ENCODE results near the gene AACS. TPM values are rescaled to one million over a fixed set of nuclear protein-coding genes. Genes with fewer than 3 reads are reported as not detected.

Gene AACS
- total RNA-seq, 1 experiment from 2014 or later: 46.8 TPM

DNA sequence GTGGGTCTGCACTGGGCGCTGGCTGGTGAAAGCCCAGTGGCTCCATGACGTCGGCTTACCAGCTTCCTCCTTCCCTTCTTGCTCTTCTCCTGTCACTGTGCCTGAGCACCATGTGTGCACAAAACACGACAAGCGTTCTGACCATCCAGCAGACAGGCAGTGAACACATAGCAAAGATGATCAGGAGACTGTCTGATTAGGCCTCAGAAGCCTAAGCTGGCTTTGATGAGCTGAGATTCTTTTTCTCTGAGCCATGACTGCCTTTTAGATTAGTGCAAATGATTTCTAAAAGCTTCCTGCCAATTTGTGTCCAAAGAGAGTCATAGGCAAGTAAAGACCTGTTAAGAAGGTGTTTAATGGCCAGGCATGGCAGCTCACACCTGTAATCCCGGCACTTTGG is 83.1 kb downstream of the AACS start:
- no peaks in the 10 kb centered on the region for H3K36me3 ChIP-seq (ENCODE audit: low read depth)
- H2AFZ ChIP-seq: no peak overlapping the region
- H4K20me1 ChIP-seq (ENCODE audit: insufficient read depth): no peaks in the 10 kb centered on the region
- no peak overlapping the region for H3K4me3 ChIP-seq
- H3K27ac ChIP-seq: no peak overlapping the region
- H3K4me2 ChIP-seq: no peak overlapping the region
- no peaks in the 10 kb centered on the region for H3K4me1 ChIP-seq (replicated peaks; ENCODE audit: insufficient read depth)
- no peak for TF ChIP-seq EZH2 (IDR thresholded peaks at IDR 0.05; ENCODE audit: low read depth)
- no peak for TF ChIP-seq CTCF (conservative IDR thresholded peaks at IDR 0.05)
- BruUV-seq (replicated peaks): no TSS peak
- intact Hi-C loops (cut with micrococcal nuclease; ENCODE audit: unreplicated experiment): no loop called here
- ChIA-PET CTCF (no interaction called here), POLR2A (ENCODE audit: unreplicated experiment) (no interaction called here)
- H3K9me3 ChIP-seq (ENCODE audit: insufficient read depth, low read depth): no peaks in the 10 kb centered on the region
- H3F3A ChIP-seq (ENCODE audit: insufficient read depth, low read depth): no peaks in the 10 kb centered on the region
- no peaks in the 10 kb centered on the region for H3K9me2 ChIP-seq (ENCODE audit: insufficient read depth)
- H3K27me3 ChIP-seq (ENCODE audit: insufficient read depth, low read depth): no peaks in the 10 kb centered on the region
- no peak for DNase-seq
- H3K79me2 ChIP-seq (ENCODE audit: low read depth): no peaks in the 10 kb centered on the region

DNA sequence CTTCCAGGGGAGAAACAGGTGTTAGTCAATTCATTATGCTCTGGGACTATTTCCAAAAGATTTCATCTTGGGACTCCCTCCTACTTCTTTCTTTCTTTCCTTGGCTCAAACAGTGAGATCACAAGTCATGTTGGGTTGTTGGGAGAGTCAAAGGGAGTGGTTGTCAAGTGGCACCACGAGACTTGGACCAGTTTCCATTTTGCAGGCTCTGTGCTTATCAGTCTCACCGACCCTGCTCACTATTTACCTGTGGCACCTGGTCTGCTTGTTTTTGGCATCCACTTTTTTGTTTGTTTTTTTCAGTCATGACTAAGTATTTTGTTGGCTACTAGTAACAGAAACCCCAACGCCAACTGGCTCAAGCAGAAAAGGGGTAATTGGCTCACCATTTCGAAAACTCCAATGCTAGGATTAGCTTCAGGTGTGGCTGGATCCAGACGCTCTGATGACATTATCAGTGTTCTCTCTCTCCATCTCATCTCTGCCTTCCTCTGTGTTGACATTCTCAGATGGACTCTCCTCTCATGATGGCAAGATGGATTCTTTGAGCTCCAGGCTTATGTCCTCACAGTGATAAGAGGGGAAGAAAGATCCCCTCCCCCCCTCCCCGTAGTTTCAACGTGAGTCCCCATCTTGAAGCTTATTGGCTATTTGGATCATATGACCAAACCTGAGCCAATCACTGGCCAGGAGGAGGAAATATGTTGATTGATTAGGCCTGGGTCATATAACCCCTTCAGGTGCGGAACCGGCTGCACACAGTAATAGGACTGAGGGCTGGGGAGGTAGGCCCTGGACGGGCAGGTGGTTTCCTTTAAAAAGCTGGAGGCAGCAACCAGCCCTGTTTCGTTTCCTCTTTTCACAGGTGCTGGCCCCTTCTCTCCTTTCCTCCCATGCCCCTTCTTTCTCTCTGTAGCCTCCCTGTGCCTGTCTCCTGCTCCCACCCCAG is 84.2 kb downstream of the AACS start:
- no peaks in the 10 kb centered on the region for H3K9me2 ChIP-seq (ENCODE audit: insufficient read depth)
- H3K9me3 ChIP-seq (ENCODE audit: insufficient read depth, low read depth): no peaks in the 10 kb centered on the region
- intact Hi-C loops (cut with micrococcal nuclease; ENCODE audit: unreplicated experiment): no loop called here
- DNase-seq: no peak
- ChIA-PET CTCF (no interaction called here), POLR2A (ENCODE audit: unreplicated experiment) (no interaction called here)
- no peak overlapping the region for H3K27ac ChIP-seq
- H3K27me3 ChIP-seq (ENCODE audit: insufficient read depth, low read depth): 0 out of 2 replicates have a peak, but pooled peaks cover 2% of the 10 kb centered on the region
- no peak overlapping the region for H3K4me2 ChIP-seq
- H3F3A ChIP-seq (ENCODE audit: insufficient read depth, low read depth): no peaks in the 10 kb centered on the region
- H3K36me3 ChIP-seq (ENCODE audit: low read depth): no peaks in the 10 kb centered on the region
- H3K4me1 ChIP-seq (replicated peaks; ENCODE audit: insufficient read depth): no peaks in the 10 kb centered on the region
- no peak overlapping the region for H3K4me3 ChIP-seq
- TF ChIP-seq CTCF (conservative IDR thresholded peaks at IDR 0.05) (no peak), EZH2 (IDR thresholded peaks at IDR 0.05; ENCODE audit: low read depth) (no peak)
- H4K20me1 ChIP-seq (ENCODE audit: insufficient read depth): no peaks in the 10 kb centered on the region
- no peak overlapping the region for H2AFZ ChIP-seq
- no TSS peak for BruUV-seq (replicated peaks)
- H3K79me2 ChIP-seq (ENCODE audit: low read depth): no peaks in the 10 kb centered on the region

DNA sequence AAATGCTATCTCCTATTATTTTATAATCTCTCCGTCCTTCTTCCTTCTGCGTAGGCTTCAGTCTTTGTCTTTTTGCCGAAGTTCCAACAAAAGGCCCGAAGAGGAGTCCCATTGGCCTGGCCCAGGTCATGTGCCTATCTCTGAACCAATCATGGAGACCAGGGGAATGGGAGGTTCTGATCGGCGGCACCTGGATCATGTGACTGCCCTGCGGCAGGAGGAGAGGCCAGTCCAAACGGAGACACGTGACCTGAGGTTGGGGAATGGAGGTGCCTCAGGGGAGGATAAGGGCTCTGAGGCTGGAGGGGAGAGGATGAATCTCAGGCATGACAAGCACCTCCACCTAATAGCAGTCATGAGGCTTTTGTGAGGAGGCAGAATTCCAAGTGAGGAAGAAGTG is 86.0 kb downstream of the AACS start:
- Histone ChIP-seq H3K27ac (no peak overlapping the region), H3K27me3 (ENCODE audit: insufficient read depth, low read depth) (0 out of 2 replicates have a peak, but pooled peaks cover 6% of the 10 kb centered on the region), H4K20me1 (ENCODE audit: insufficient read depth) (no peaks in the 10 kb centered on the region), H3K9me2 (ENCODE audit: insufficient read depth) (no peaks in the 10 kb centered on the region), H2AFZ (no peak overlapping the region), H3K79me2 (ENCODE audit: low read depth) (no peaks in the 10 kb centered on the region), H3K9me3 (ENCODE audit: insufficient read depth, low read depth) (no peaks in the 10 kb centered on the region), H3K4me1 (replicated peaks; ENCODE audit: insufficient read depth) (no peaks in the 10 kb centered on the region), H3K36me3 (ENCODE audit: low read depth) (no peaks in the 10 kb centered on the region), H3K4me3 (no peak overlapping the region), H3K4me2 (no peak overlapping the region), H3F3A (ENCODE audit: insufficient read depth, low read depth) (no peaks in the 10 kb centered on the region)
- DNase-seq: no peak
- TF ChIP-seq CTCF (conservative IDR thresholded peaks at IDR 0.05) (no peak), EZH2 (IDR thresholded peaks at IDR 0.05; ENCODE audit: low read depth) (no peak)
- CTCF ChIA-PET: no interaction called here
- intact Hi-C loops (cut with micrococcal nuclease; ENCODE audit: unreplicated experiment): no loop called here
- POLR2A ChIA-PET (ENCODE audit: unreplicated experiment): no interaction called here
- no TSS peak for BruUV-seq (replicated peaks)
